Measurements from ENCODE around the gene ABLIM3. TPM values are rescaled to one million over a fixed set of nuclear protein-coding genes. Genes with fewer than 3 reads are reported as not detected.

Gene ABLIM3
- total RNA-seq, 2 experiments from 2014 or later = not detected

GRCh38 chr5:149283626-149284480, 142.6 kb downstream of the ABLIM3 start:
- no peaks in the 10 kb centered on the region for H3K36me3 Mint-ChIP-seq (ENCODE audit: low read depth)
- no peak overlapping the region for H3K27ac Mint-ChIP-seq
- H3K4me3 Mint-ChIP-seq = no peak overlapping the region
- ChIA-PET POLR2A (no interaction called here), CTCF (no interaction called here)
- DNase-seq = no peak
- H3K4me1 Mint-ChIP-seq = no peaks in the 10 kb centered on the region
- H3K27me3 Mint-ChIP-seq = peaks cover 3% of the 10 kb centered on the region
- H3K9me3 Mint-ChIP-seq = no peaks in the 10 kb centered on the region

GRCh38 chr5:149284501-149284900, 143.2 kb downstream of the ABLIM3 start:
- no peak overlapping the region for H3K27ac Mint-ChIP-seq
- H3K4me1 Mint-ChIP-seq = no peaks in the 10 kb centered on the region
- POLR2A ChIA-PET = no interaction called here
- CTCF ChIA-PET = interaction anchor here (1.0 kb wide), 1 partner anchor 15 kb away, joined by 5 read pairs; no protein-coding TSS in a partner anchor
- no peak for DNase-seq
- H3K9me3 Mint-ChIP-seq = no peaks in the 10 kb centered on the region
- no peak overlapping the region for H3K4me3 Mint-ChIP-seq
- H3K36me3 Mint-ChIP-seq (ENCODE audit: low read depth) = no peaks in the 10 kb centered on the region
- H3K27me3 Mint-ChIP-seq = no peaks in the 10 kb centered on the region

- Mint-ChIP-seq H3K4me3 (no peak overlapping the region), H3K4me1 (no peaks in the 10 kb centered on the region)
Observed at GRCh38 chr5:149285153-149285552, 143.9 kb downstream of the ABLIM3 start.

GRCh38 chr5:149288436-149288835, 147.1 kb downstream of the ABLIM3 start:
- CTCF ChIA-PET = interaction anchor here (2.5 kb wide), 1 partner anchor 20 kb away, joined by 7 read pairs; no protein-coding TSS in a partner anchor
- Mint-ChIP-seq H3K27ac (no peak overlapping the region), H3K4me1 (no peaks in the 10 kb centered on the region), H3K27me3 (peaks cover 5% of the 10 kb centered on the region), H3K9me3 (no peaks in the 10 kb centered on the region), H3K36me3 (ENCODE audit: low read depth) (no peaks in the 10 kb centered on the region), H3K4me3 (no peak overlapping the region)
- DNase-seq = no peak
- POLR2A ChIA-PET = no interaction called here

More at GRCh38 chr5:149285153-149285552, 143.9 kb downstream of the ABLIM3 start:
- Mint-ChIP-seq H3K27me3 (no peaks in the 10 kb centered on the region), H3K27ac (no peak overlapping the region), H3K9me3 (no peaks in the 10 kb centered on the region), H3K36me3 (ENCODE audit: low read depth) (no peaks in the 10 kb centered on the region)
- no peak for DNase-seq
- ChIA-PET POLR2A (no interaction called here), CTCF (interaction anchor here (1.0 kb wide), 1 partner anchor 15 kb away, joined by 5 read pairs; no protein-coding TSS in a partner anchor)

GRCh38 chr5:149289301-149289700, 148.0 kb downstream of the ABLIM3 start:
- H3K27me3 Mint-ChIP-seq = peaks cover 5% of the 10 kb centered on the region
- ChIA-PET CTCF (interaction anchor here (2.5 kb wide), 1 partner anchor 21 kb away, joined by 7 read pairs; no protein-coding TSS in a partner anchor), POLR2A (no interaction called here)
- no peak overlapping the region for H3K27ac Mint-ChIP-seq
- H3K4me1 Mint-ChIP-seq = no peaks in the 10 kb centered on the region
- no peak overlapping the region for H3K4me3 Mint-ChIP-seq
- H3K36me3 Mint-ChIP-seq (ENCODE audit: low read depth) = no peaks in the 10 kb centered on the region
- no peak for DNase-seq
- no peaks in the 10 kb centered on the region for H3K9me3 Mint-ChIP-seq

- no peak for DNase-seq
- peaks cover 16% of the 10 kb centered on the region for H3K4me1 Mint-ChIP-seq
- H3K27me3 Mint-ChIP-seq = peaks cover 9% of the 10 kb centered on the region
- H3K4me3 Mint-ChIP-seq = no peak overlapping the region
- CTCF ChIA-PET = interaction anchor here (1.1 to 1.4 kb wide), 2 partner anchors 49 to 215 kb away, joined by 3 read pairs; no protein-coding TSS in a partner anchor
- no peaks in the 10 kb centered on the region for H3K36me3 Mint-ChIP-seq (ENCODE audit: low read depth)
- no peaks in the 10 kb centered on the region for H3K9me3 Mint-ChIP-seq
- H3K27ac Mint-ChIP-seq = no peak overlapping the region
- POLR2A ChIA-PET = no interaction called here
Observed at GRCh38 chr5:149294872-149295829, 153.9 kb downstream of the ABLIM3 start.

- ChIA-PET POLR2A (no interaction called here), CTCF (no interaction called here)
- H3K27me3 Mint-ChIP-seq = peaks cover 6% of the 10 kb centered on the region
- H3K4me3 Mint-ChIP-seq = no peak overlapping the region
- H3K36me3 Mint-ChIP-seq (ENCODE audit: low read depth) = no peaks in the 10 kb centered on the region
- no peaks in the 10 kb centered on the region for H3K9me3 Mint-ChIP-seq
- DNase-seq = no peak
- peaks cover 16% of the 10 kb centered on the region for H3K4me1 Mint-ChIP-seq
- no peak overlapping the region for H3K27ac Mint-ChIP-seq
Observed at GRCh38 chr5:149297340-149298025, 156.2 kb downstream of the ABLIM3 start.

- no peak for DNase-seq
- Mint-ChIP-seq H3K27me3 (peaks cover 4% of the 10 kb centered on the region), H3K27ac (no peak overlapping the region), H3K4me3 (no peak overlapping the region), H3K9me3 (no peaks in the 10 kb centered on the region), H3K36me3 (ENCODE audit: low read depth) (no peaks in the 10 kb centered on the region), H3K4me1 (peaks cover 16% of the 10 kb centered on the region)
- POLR2A ChIA-PET = no interaction called here
- CTCF ChIA-PET = interaction anchor here (1.3 kb wide), 1 partner anchor 29 kb away, joined by 3 read pairs; no protein-coding TSS in a partner anchor
Observed at GRCh38 chr5:149298163-149298562, 156.9 kb downstream of the ABLIM3 start.

- no peaks in the 10 kb centered on the region for H3K36me3 Mint-ChIP-seq (ENCODE audit: low read depth)
- CTCF ChIA-PET = interaction anchor here (1.3 to 1.4 kb wide), 3 partner anchors 15 to 102 kb away, joined by 3 to 4 read pairs (median 3); no protein-coding TSS in a partner anchor
- H3K27me3 Mint-ChIP-seq = peaks cover 4% of the 10 kb centered on the region
- no peak overlapping the region for H3K4me3 Mint-ChIP-seq
- no peaks in the 10 kb centered on the region for H3K9me3 Mint-ChIP-seq
- H3K4me1 Mint-ChIP-seq = peaks cover 16% of the 10 kb centered on the region
- no peak for DNase-seq
- POLR2A ChIA-PET = no interaction called here
- no peak overlapping the region for H3K27ac Mint-ChIP-seq
Observed at GRCh38 chr5:149298842-149299404, 157.6 kb downstream of the ABLIM3 start.

- H3K27me3 Mint-ChIP-seq = peaks cover 4% of the 10 kb centered on the region
- ChIA-PET CTCF (interaction anchor here (1.3 to 1.4 kb wide), 3 partner anchors 10 to 101 kb away, joined by 3 to 4 read pairs (median 3); no protein-coding TSS in a partner anchor), POLR2A (no interaction called here)
- H3K4me1 Mint-ChIP-seq = peaks cover 16% of the 10 kb centered on the region
- H3K27ac Mint-ChIP-seq = no peak overlapping the region
- DNase-seq = no peak
- H3K4me3 Mint-ChIP-seq = no peak overlapping the region
- no peaks in the 10 kb centered on the region for H3K9me3 Mint-ChIP-seq
- no peaks in the 10 kb centered on the region for H3K36me3 Mint-ChIP-seq (ENCODE audit: low read depth)
Observed at GRCh38 chr5:149299451-149300054, 158.3 kb downstream of the ABLIM3 start.

GRCh38 chr5:149300441-149300840, 159.1 kb downstream of the ABLIM3 start:
- no peak for DNase-seq
- no peak overlapping the region for H3K27ac Mint-ChIP-seq
- no peak overlapping the region for H3K4me3 Mint-ChIP-seq
- H3K36me3 Mint-ChIP-seq (ENCODE audit: low read depth) = no peaks in the 10 kb centered on the region
- peaks cover under 1% of the 10 kb centered on the region for H3K27me3 Mint-ChIP-seq
- ChIA-PET POLR2A (no interaction called here), CTCF (interaction anchor here (0.6 to 1.4 kb wide), 3 partner anchors 9 to 100 kb away, joined by 3 read pairs; no protein-coding TSS in a partner anchor)
- peaks cover 11% of the 10 kb centered on the region for H3K4me1 Mint-ChIP-seq
- no peaks in the 10 kb centered on the region for H3K9me3 Mint-ChIP-seq

Data from activated CD4-positive, alpha-beta T cell treated with anti-CD3 and anti-CD28 coated beads, Interleukin-2, amount 10 ng/mL, durations not matched to agents 7 days and 5 days (primary cell).